AG04450 (cell line): Measurements from ENCODE around the gene DMC1. TPM values are rescaled to one million over a fixed set of nuclear protein-coding genes. Genes with fewer than 3 reads are reported as not detected.
A peak's percentile ranks its signal among the peaks of the same experiment; 100 is the strongest.
"Not testable (repeated sequence)": the region's sequence is repeated elsewhere in the genome, so short reads cannot be mapped to it uniquely, and the experiment has no call there.

Source experiments
- CTCF ChIA-PET: fragments of 300-600, 350-600 bp; formaldehyde crosslinking; extraction: SDS; loops from one replicate; lab custom pipeline; 2022; ENCODE audit warnings: antibody characterized with exemption, inconsistent platforms; lab: Charles Lee
- POLR2A ChIA-PET: fragments of 350-600 bp; formaldehyde crosslinking; extraction: SDS; loops from one replicate; lab custom pipeline; 2021; ENCODE audit warnings: antibody characterized with exemption, inconsistent platforms; lab: Yijun Ruan, JAX
- DNase-seq: peaks from one replicate; pipeline ENCODE4 v3.0.0-alpha.2; 2011; ENCODE audit warnings: low read depth, low spot score
- H3K27ac ChIP-seq: one replicate; pipeline ENCODE4 v1.5.1; 2012; ENCODE audit warnings: low read depth, low read length, control low read depth
- H3K27me3 ChIP-seq: one replicate; pipeline ENCODE4 v1.6.0; 2012; ENCODE audit warnings: low read length; ENCODE audit not compliant: control insufficient read depth, insufficient read depth
- H3K4me3 ChIP-seq: 2 replicates; pipeline ENCODE4 v1.5.1; 2011; ENCODE audit warnings: mild to moderate bottlenecking, low read depth, low read length, control low read depth
- H3K9me3 ChIP-seq: 2 replicates; pipeline ENCODE4 v1.5.1; 2012; ENCODE audit warnings: low read length; ENCODE audit not compliant: control insufficient read depth, insufficient read depth
- polyA plus RNA-seq: library from polyadenylated mRNA; depleted of rRNA; stranded (reverse); fragments of >200 nt; gene quantifications from 2 replicates; pipeline ENCODE4 v1.2.3, GENCODE V29; 2011; rRNA removed
- TF ChIP-seq, protein P1 (sequence below): IDR thresholded peaks from 2 replicates; pipeline ENCODE4 v1.5.1; 2011; ENCODE audit warnings: low read depth, low read length, control low read depth, inconsistent platforms

Gene DMC1
- polyA plus RNA-seq, 1 experiment, result 0.29 TPM

DNA sequence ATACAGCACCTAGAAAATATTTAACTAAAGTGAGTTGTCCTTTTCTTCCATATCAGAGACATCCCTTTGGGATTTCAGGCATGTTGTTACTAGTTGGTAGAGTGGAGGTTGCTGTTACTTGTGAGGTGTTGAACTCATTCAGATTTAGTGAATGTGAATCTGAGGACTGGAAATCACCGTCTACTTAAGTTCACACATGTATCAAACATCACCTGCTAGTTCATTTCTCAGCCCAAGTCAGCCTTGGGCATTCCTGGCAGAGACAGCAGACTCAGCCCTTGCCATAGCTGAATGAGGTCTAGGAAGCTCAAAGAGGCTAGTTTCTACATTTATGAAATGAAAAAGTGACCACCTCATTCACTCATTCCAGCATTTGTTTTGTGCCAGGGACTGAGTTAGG is 92.4 kb downstream of the DMC1 start:
- no peaks in the 10 kb centered on the region for H3K9me3 ChIP-seq
- no peak for DNase-seq
- ChIA-PET POLR2A (interaction anchor here (0.6 kb wide), 1 partner anchor 159 kb away, joined by 11 read pairs; no protein-coding TSS in a partner anchor), CTCF (no interaction called here)
- no peak overlapping the region for H3K4me3 ChIP-seq
- peak overlapping the region; percentile 31 for H3K27ac ChIP-seq
- TF ChIP-seq, protein P1, sequence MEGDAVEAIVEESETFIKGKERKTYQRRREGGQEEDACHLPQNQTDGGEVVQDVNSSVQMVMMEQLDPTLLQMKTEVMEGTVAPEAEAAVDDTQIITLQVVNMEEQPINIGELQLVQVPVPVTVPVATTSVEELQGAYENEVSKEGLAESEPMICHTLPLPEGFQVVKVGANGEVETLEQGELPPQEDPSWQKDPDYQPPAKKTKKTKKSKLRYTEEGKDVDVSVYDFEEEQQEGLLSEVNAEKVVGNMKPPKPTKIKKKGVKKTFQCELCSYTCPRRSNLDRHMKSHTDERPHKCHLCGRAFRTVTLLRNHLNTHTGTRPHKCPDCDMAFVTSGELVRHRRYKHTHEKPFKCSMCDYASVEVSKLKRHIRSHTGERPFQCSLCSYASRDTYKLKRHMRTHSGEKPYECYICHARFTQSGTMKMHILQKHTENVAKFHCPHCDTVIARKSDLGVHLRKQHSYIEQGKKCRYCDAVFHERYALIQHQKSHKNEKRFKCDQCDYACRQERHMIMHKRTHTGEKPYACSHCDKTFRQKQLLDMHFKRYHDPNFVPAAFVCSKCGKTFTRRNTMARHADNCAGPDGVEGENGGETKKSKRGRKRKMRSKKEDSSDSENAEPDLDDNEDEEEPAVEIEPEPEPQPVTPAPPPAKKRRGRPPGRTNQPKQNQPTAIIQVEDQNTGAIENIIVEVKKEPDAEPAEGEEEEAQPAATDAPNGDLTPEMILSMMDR, result no peak
- no peaks in the 10 kb centered on the region for H3K27me3 ChIP-seq

DNA sequence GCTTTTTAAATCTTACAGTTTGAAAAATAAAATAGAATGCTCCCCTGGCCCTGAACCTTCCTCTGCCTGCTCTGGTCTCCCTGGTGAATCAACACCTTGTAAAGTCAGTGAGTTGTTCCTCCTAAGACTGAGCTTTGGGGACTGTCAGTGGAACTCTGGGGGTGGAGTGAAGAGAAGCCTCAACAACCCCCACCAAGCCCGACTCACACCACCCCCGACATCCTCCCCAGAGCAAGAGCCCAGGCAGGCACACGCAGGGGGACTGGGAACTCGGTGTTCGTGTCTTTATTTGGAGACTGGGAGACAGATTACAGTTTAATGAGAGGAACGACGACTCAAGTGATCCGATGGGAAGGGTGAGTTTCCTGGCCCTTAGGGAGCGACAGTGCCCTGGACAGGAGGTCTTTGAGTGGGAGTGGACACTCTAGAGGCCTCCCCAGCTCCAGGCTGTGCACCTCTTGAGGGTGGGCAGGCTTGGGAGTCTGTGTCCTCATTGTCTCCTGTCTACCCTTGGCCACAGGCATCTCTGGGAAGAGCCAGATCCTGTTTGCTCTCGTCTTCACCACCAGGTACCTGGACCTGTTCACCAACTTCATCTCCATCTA is 95.9 kb downstream of the DMC1 start:
- H3K4me3 ChIP-seq, result no peak overlapping the region
- no peak for DNase-seq
- CTCF ChIA-PET, result no interaction called here

DNA sequence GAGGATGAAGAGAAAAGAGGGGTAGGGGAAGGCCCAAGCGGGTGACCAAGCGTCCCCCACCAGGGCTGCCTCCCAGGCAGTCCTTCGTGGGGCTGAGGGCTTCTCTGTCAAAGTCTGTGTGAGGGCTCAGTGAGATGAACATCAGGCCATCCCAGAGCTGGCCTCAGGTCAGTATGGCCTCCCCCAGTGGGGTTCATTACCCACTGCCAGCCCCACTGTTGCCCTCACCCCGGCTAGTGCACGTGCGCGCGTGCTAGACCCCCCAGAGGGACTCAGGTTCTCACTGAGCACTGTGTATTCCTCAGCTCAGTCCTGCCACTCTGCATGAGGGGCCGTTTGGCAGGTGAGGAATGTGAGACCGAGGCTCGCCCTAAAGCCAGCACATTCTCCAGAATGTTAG is 98.7 kb downstream of the DMC1 start:
- no peak for DNase-seq
- Histone ChIP-seq H3K27me3 (no peaks in the 10 kb centered on the region), H3K27ac (no peak overlapping the region), H3K9me3 (no peaks in the 10 kb centered on the region; the same call in 1 of the 2 replicates), H3K4me3 (no peak overlapping the region)
- ChIA-PET CTCF (no interaction called here), POLR2A (interaction anchor here (0.6 kb wide), 1 partner anchor 41 kb away, joined by 5 read pairs; no protein-coding TSS in a partner anchor)
- TF ChIP-seq, protein P1, result no peak

More for the DNA sequence above, 95.9 kb downstream of the DMC1 start:
- Histone ChIP-seq H3K27me3 (no peaks in the 10 kb centered on the region), H3K27ac (peak overlapping the region; percentile 11), H3K9me3 (no peaks in the 10 kb centered on the region)
- TF ChIP-seq, protein P1, result no peak
- POLR2A ChIA-PET, result no interaction called here

DNA sequence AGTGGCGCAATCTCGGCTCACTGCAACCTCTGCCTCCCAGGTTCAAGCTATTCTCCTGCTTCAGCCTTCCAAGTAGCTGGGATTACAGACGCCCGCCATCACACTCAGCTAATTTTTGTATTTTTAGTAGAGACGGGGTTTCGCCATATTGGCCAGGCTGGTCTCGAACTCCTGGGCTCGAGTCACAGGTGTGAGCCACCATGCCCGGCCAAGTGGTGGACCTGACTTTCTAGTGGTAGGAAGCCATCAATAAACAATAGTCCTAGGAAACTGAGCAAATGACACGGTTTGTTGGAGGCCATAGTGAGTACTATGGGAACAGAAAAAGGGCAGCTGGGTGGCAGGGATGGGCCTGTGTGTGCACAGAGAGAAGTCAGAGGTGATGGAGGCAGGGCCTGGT is 99.8 kb downstream of the DMC1 start:
- H3K27ac ChIP-seq, DNase-seq, H3K9me3 ChIP-seq, POLR2A ChIA-PET, H3K4me3 ChIP-seq, H3K27me3 ChIP-seq: not testable (repeated sequence)
- CTCF ChIA-PET, result interaction anchor here (1.0 kb wide), 1 partner anchor 19 kb away, joined by 3 read pairs; no protein-coding TSS in a partner anchor

DNA sequence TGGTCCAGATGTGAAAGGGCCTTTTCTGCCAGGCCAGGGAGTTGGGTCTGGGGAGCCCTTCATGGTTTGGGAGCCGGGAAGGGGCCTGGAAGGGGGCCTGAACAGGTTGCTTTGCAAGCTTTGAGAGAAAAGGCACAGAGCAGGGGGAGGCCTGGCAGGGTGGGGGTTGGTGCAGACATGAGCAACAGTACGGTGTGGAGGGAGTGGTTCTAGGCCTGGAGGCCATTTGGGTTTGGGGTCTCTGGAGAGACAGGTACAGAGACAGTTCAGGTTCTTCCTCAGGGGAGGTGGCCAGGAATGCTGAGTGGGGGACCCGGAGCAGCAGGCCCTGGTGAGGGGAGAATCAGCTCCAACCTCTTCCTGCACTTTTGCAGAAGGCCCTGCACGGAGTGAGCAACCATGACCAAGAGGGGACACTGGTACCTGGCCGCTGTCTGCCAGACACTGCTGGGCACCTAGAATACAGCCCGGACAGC is 100.6 kb downstream of the DMC1 start:
- Histone ChIP-seq H3K9me3 (no peaks in the 10 kb centered on the region; the same call in 1 of the 2 replicates), H3K27me3 (no peaks in the 10 kb centered on the region), H3K27ac (no peak overlapping the region), H3K4me3 (peak overlapping the region; percentile 99)
- CTCF ChIA-PET, result no interaction called here
- no peak for DNase-seq
- TF ChIP-seq, protein P1, result no peak
- POLR2A ChIA-PET, result no interaction called here

Other genes with a start within 250 kb of the DMC1 start
- gene KCNJ4, start 115.0 kb downstream of the DMC1 start, polyA plus RNA-seq, result not detected in 2 replicates
- 223 and 278 TPM in 2 replicates for gene KDELR3, start 102.1 kb downstream of the DMC1 start, polyA plus RNA-seq
- 348 and 426 TPM in 2 replicates for gene DDX17, start 63.9 kb downstream of the DMC1 start, polyA plus RNA-seq
- gene FAM227A, start 86.2 kb upstream of the DMC1 start, polyA plus RNA-seq, result 1.0 and 1.4 TPM in 2 replicates
- 39.7 and 43.0 TPM in 2 replicates for gene CBY1, start 86.5 kb upstream of the DMC1 start, polyA plus RNA-seq
- gene TOMM22, start 111.8 kb upstream of the DMC1 start, polyA plus RNA-seq, result 55.9 and 68.9 TPM in 2 replicates
- 29.6 and 31.8 TPM in 2 replicates for gene JOSD1, start 130.8 kb upstream of the DMC1 start, polyA plus RNA-seq
- gene GTPBP1, start 135.8 kb upstream of the DMC1 start, polyA plus RNA-seq, result 26.7 and 29.3 TPM in 2 replicates
- 24.5 and 33.2 TPM in 2 replicates for gene SUN2, start 185.8 kb upstream of the DMC1 start, polyA plus RNA-seq
- 12.6 and 15.5 TPM in 2 replicates for gene DNAL4, start 224.0 kb upstream of the DMC1 start, polyA plus RNA-seq